ENCODE results near the gene PPCDC.

- TF ChIP-seq CTCF (IDR thresholded peaks at IDR 0.05; ENCODE audit: low read depth, low read length, missing input control) (no peak), JUND (IDR thresholded peaks at IDR 0.05) (no peak), TAF1 (conservative IDR thresholded peaks at IDR 0.05) (no peak), YY1 (IDR thresholded peaks at IDR 0.05) (no peak), MAX (IDR thresholded peaks at IDR 0.05) (no peak), ZBTB33 (IDR thresholded peaks at IDR 0.05) (no peak), NR2F2 (IDR thresholded peaks at IDR 0.05) (no peak), RXRA (IDR thresholded peaks at IDR 0.05) (no peak)
Measured at GRCh38 chr15:74994685-74995084, 28.7 kb upstream of the PPCDC start.
